Activated CD4-positive, alpha-beta T cell treated with anti-CD3 and anti-CD28 coated beads for 48 hours (primary cell): ENCODE data around the gene ACBD4.
A peak's percentile ranks its signal among the peaks of the same experiment; 100 is the strongest.

Experiments used
- DNase-seq: peaks from one replicate; pipeline ENCODE4 v3.0.0-alpha.2; 2020

ACBD4 gene

GRCh38 chr17:45135192-45135977 is at the start of gene ACBD4:
Gene ACBD4 (plus strand): TSS chr17:45135687. CDS start chr17:45136145, 458 bp downstream.
- DNase-seq = peak; percentile 97

- DNase-seq = no peak
These were observed 49.1 kb upstream of the ACBD4 start for GRCh38 chr17:45086391-45086790.

- no peak for DNase-seq
These were observed 48.5 kb upstream of the ACBD4 start for GRCh38 chr17:45086865-45087503.

- DNase-seq = no peak
These were observed 47.9 kb upstream of the ACBD4 start for GRCh38 chr17:45087504-45087975.

GRCh38 chr17:45087978-45088377 is 47.5 kb upstream of the ACBD4 start:
- no peak for DNase-seq

GRCh38 chr17:45088741-45089140 is 46.7 kb upstream of the ACBD4 start:
- DNase-seq = no peak

GRCh38 chr17:45090711-45091110 is 44.8 kb upstream of the ACBD4 start:
- no peak for DNase-seq

GRCh38 chr17:45091778-45092425 is 43.6 kb upstream of the ACBD4 start:
- DNase-seq = no peak

GRCh38 chr17:45092911-45093430 is 42.5 kb upstream of the ACBD4 start:
- no peak for DNase-seq

- no peak for DNase-seq
These were observed 41.9 kb upstream of the ACBD4 start for GRCh38 chr17:45093444-45094110.

- DNase-seq = no peak
These were observed 39.3 kb upstream of the ACBD4 start for GRCh38 chr17:45096141-45096540.

- DNase-seq = no peak
These were observed 38.6 kb upstream of the ACBD4 start for GRCh38 chr17:45096926-45097325.

GRCh38 chr17:45098081-45098868 is 37.2 kb upstream of the ACBD4 start:
- no peak for DNase-seq

GRCh38 chr17:45098869-45099616 is 36.4 kb upstream of the ACBD4 start:
- DNase-seq = peak; percentile 83

- no peak for DNase-seq
These were observed 34.0 kb upstream of the ACBD4 start for GRCh38 chr17:45101546-45101882.

GRCh38 chr17:45101883-45102811 is 33.3 kb upstream of the ACBD4 start:
- no peak for DNase-seq

- DNase-seq = no peak
These were observed 32.6 kb upstream of the ACBD4 start for GRCh38 chr17:45102856-45103255.

GRCh38 chr17:45103269-45103795 is 32.2 kb upstream of the ACBD4 start:
- no peak for DNase-seq

- DNase-seq = no peak
These were observed 31.5 kb upstream of the ACBD4 start for GRCh38 chr17:45104029-45104428.

- DNase-seq = no peak
These were observed 31.0 kb upstream of the ACBD4 start for GRCh38 chr17:45104497-45104896.
